K562 (cell line): ENCODE measurements around the gene NIFK. TPM values are rescaled to one million over a fixed set of nuclear protein-coding genes. Genes with fewer than 3 reads are reported as not detected.

ENCODE experiments used
- ATAC-seq: fragments of 200-7000 bp; cut with Tn5 transposase; 3 replicates; pipeline ENCODE4 v1.9.1; 2020; ENCODE audit warnings: moderate library complexity
- Bru-seq: library from RNA; stranded (reverse); fragments of 400-500 nt; gene quantifications from one replicate; lab custom pipeline; 2021; lab: Mats Ljungman, UMichigan
- BruChase-seq, 2 experiments: library from RNA; stranded (reverse); fragments of 400-500 nt; gene quantifications; one replicate each; lab custom pipeline; 2021; lab: Mats Ljungman, UMichigan
- BruUV-seq: library from RNA; stranded (reverse); fragments of 400-500 nt; replicated peaks from 2 replicates; lab custom pipeline; 2021; lab: Mats Ljungman, UMichigan
- CTCF ChIA-PET: fragments of 300-600 bp; formaldehyde crosslinking; extraction: SDS; loops from one replicate; lab custom pipeline; 2021; ENCODE audit warnings: low intra/inter-chr PET ratio; lab: Yijun Ruan, JAX
- POLR2A ChIA-PET: fragments of 300-600, 350-650 bp; sonication (Branson Sonifier 250); formaldehyde crosslinking; extraction: SDS; loops from one replicate; lab custom pipeline; 2021; ENCODE audit warnings: antibody characterized with exemption, inconsistent platforms; lab: Yijun Ruan, JAX
- DNase-seq, 4 experiments: peaks; one replicate each; pipeline versions ENCODE4 v3.0.0 to v3.0.0-alpha.2; 2011 to 2018; ENCODE audit warnings: low spot score in 3 of 4, mixed read lengths in 3 of 4; ENCODE audit errors: extremely low read depth in 1 of 4
- FAIRE-seq: peaks from 2 replicates; lab custom pipeline; 2011; peaks lifted over from hg19 to GRCh38; lab: Jason Lieb, UNC
- H2AFZ ChIP-seq: 2 replicates; pipeline ENCODE4 v1.6.0; 2011; ENCODE audit warnings: low read depth, low read length, control low read depth, inconsistent platforms
- H3K27ac ChIP-seq: fragments of 200-600 bp; 3 replicates; pipeline ENCODE4 v1.8.0; 2011; ENCODE audit warnings: low read depth, mild to moderate bottlenecking, control low read depth, inconsistent platforms, low read length, moderate library complexity, mixed read lengths; ENCODE audit errors: extremely low read depth
- H3K27me3 ChIP-seq, 2 experiments: fragments of 300-600 bp in 1 of 2; 2 replicates in 1 of 2; 3 replicates in 1 of 2; pipeline versions ENCODE4 v1.6.0 to v1.8.0; 2011; ENCODE audit warnings: inconsistent platforms in 2 of 2, low read length in 2 of 2, mild to moderate bottlenecking in 1 of 2, mixed read lengths in 1 of 2, moderate library complexity in 1 of 2; ENCODE audit not compliant: control insufficient read depth in 2 of 2, insufficient read depth in 2 of 2
- H3K36me3 ChIP-seq: fragments of 300-600 bp; 3 replicates; pipeline ENCODE4 v1.8.0; 2011; ENCODE audit warnings: mild to moderate bottlenecking, low read length, inconsistent platforms; ENCODE audit not compliant: control insufficient read depth, insufficient read depth
- H3K4me1 ChIP-seq, 2 experiments: fragments of 200-600 bp in 1 of 2; replicated peaks in 1 of 2; 2 replicates in 1 of 2; 3 replicates in 1 of 2; pipeline versions ENCODE4 v1.5.1 to v1.8.0; 2011; ENCODE audit warnings: inconsistent platforms in 2 of 2, low read length in 2 of 2, mild to moderate bottlenecking in 1 of 2, mixed read lengths in 1 of 2, moderate library complexity in 1 of 2; ENCODE audit not compliant: control insufficient read depth in 2 of 2, insufficient read depth in 2 of 2
- H3K4me2 ChIP-seq: 2 replicates; pipeline ENCODE4 v1.6.1; 2011; ENCODE audit warnings: low read length, control low read depth, inconsistent platforms, mixed read lengths; ENCODE audit not compliant: insufficient read depth
- H3K4me3 ChIP-seq: fragments of 200-600 bp; sonication (generic), shearing (Covaris generic); 2 replicates; pipeline ENCODE4 v1.5.1; 2016; ENCODE audit warnings: control low read depth, inconsistent platforms
- H3K79me2 ChIP-seq: fragments of 200-600 bp; 3 replicates; pipeline ENCODE4 v1.8.0; 2011; ENCODE audit warnings: low read length, inconsistent platforms; ENCODE audit not compliant: control insufficient read depth, insufficient read depth
- H3K9ac ChIP-seq, 2 experiments: 2 replicates each; pipeline versions ENCODE4 v1.6.0 to v1.6.1; 2011; ENCODE audit warnings: low read depth in 2 of 2, low read length in 2 of 2, control low read depth in 1 of 2, inconsistent platforms in 1 of 2, mild to moderate bottlenecking in 1 of 2, mixed read lengths in 1 of 2; ENCODE audit not compliant: insufficient read depth in 1 of 2
- H3K9me1 ChIP-seq: one replicate; pipeline ENCODE4 v1.6.0; 2011; ENCODE audit warnings: inconsistent platforms, mild to moderate bottlenecking, low read length, moderate library complexity; ENCODE audit not compliant: control insufficient read depth, insufficient read depth
- H3K9me3 ChIP-seq: replicated peaks from 2 replicates; pipeline ENCODE4 v1.5.1; 2011; ENCODE audit warnings: low read depth, low read length, inconsistent platforms; ENCODE audit not compliant: control insufficient read depth, insufficient read depth
- H4K20me1 ChIP-seq: replicated peaks from 2 replicates; pipeline ENCODE4 v1.6.1; 2011; ENCODE audit warnings: low read length, inconsistent platforms, mixed read lengths; ENCODE audit not compliant: control insufficient read depth, insufficient read depth
- GATA2 ChIP-seq: sonication (generic); formaldehyde crosslinking; IDR thresholded peaks from 2 replicates; pipeline ENCODE4 v1.4.0; 2020; ENCODE audit warnings: mild to moderate bottlenecking, missing genetic modification reagents
- RBM25 ChIP-seq: fragments of 200-400 bp; formaldehyde crosslinking; IDR thresholded peaks from 2 replicates; pipeline ENCODE4 v1.6.1; 2018; ENCODE audit warnings: low read length, low read depth, moderate library complexity; ENCODE audit not compliant: severe bottlenecking
- SRSF7 ChIP-seq: fragments of 200-400 bp; formaldehyde crosslinking; optimal IDR thresholded peaks from 2 replicates; pipeline ENCODE3; 2017; ENCODE audit warnings: mild to moderate bottlenecking, low read depth, low read length
- XRCC5 ChIP-seq: fragments of 200-400 bp; formaldehyde crosslinking; IDR thresholded peaks from 2 replicates; pipeline ENCODE4 v1.6.1; 2017; ENCODE audit warnings: low read depth, mild to moderate bottlenecking, low read length
- WGBS: fragments of 100-300 bp; shearing (Covaris generic); methylation state at CpG from one replicate; pipeline ENCODE4 v1.1.6; 2016; ENCODE audit warnings: low coverage, mixed read lengths; ENCODE audit not compliant: insufficient coverage; ENCODE audit errors: missing lambda C conversion rate; 5-methylcytosine and 5-hydroxymethylcytosine counted together
- in situ Hi-C: fragments of 300-500 bp; cut with MboI; formaldehyde crosslinking; loops from 4 replicates; pipeline ENCODE4 v1.15.0; 2018; ENCODE audit warnings: inconsistent platforms, mixed read lengths
- intact Hi-C: fragments of 100-400 bp; cut with micrococcal nuclease; formaldehyde crosslinking; loops from 2 replicates; pipeline ENCODE4 v1.14.2; 2022
- long read RNA-seq, 3 experiments: library from polyadenylated mRNA in 2 of 3; library from RNA in 1 of 3; unstranded in 2 of 3; stranded (forward) in 1 of 3; transcript quantifications; one replicate each; pipeline ENCODE4 v2.0.0, GENCODE V29; 2019 to 2022
- polyA minus RNA-seq, 3 experiments: library from RNA; depleted of rRNA, polyadenylated mRNA; stranded (reverse); fragments of >200 nt; gene quantifications; 2 replicates each; pipeline ENCODE4 v1.2.3, GENCODE V29; 2011
- polyA plus RNA-seq, 8 experiments: library from polyadenylated mRNA; depleted of rRNA in 4 of 8; stranded (reverse) in 5 of 8; unstranded in 3 of 8; fragments of >200 nt; fragmentation: Nextera tagmentation in 2 of 8; fragmentation: Illumina TruSeq in 1 of 8; extraction: Ambion mirVana in 2 of 8; extraction: Trizol in 1 of 8; gene quantifications; 2 replicates each; pipeline versions ENCODE4 v1.2.1 to v1.2.3, GENCODE V29; 2011 to 2014; ENCODE audit warnings: inconsistent platforms in 1 of 8, missing spikeins in 1 of 8
- total RNA-seq, 7 experiments: library from RNA; depleted of rRNA in 6 of 7; stranded (reverse); fragments of >200 nt in 6 of 7; fragmentation: Illumina TruSeq in 2 of 7; extraction: Trizol in 2 of 7; gene quantifications; 2 replicates each; pipeline versions ENCODE4 v1.2.1 to v1.2.3, GENCODE V29; 2011 to 2021; ENCODE audit warnings: low replicate concordance in 1 of 7

Gene NIFK
- total RNA-seq (2011; cell fraction: chromatin; rRNA removed; ENCODE audit: low replicate concordance) = 40.5 and 65.8 TPM in 2 replicates
- total RNA-seq (2011; cell fraction: nucleolus; rRNA removed) = 24.2 and 27.4 TPM in 2 replicates
- 31.9 and 45.0 TPM in 2 replicates for total RNA-seq (2011; cell fraction: nucleoplasm; rRNA removed)
- total RNA-seq (2014; rRNA removed) (114 and 123 TPM in 2 replicates), total RNA-seq (2014; rRNA removed; fragmentation: Illumina TruSeq; extraction: Trizol) (183 and 218 TPM in 2 replicates), total RNA-seq (2015; rRNA removed; fragmentation: Illumina TruSeq; extraction: Trizol) (227 and 257 TPM in 2 replicates), total RNA-seq (2021) (126 and 136 TPM in 2 replicates), polyA plus RNA-seq (2011; rRNA removed) (39.6 and 60.2 TPM in 2 replicates), polyA plus RNA-seq (2014; fragmentation: Illumina TruSeq; extraction: Trizol) (237 and 426 TPM in 2 replicates), polyA plus RNA-seq (2014; fragmentation: Nextera tagmentation; extraction: Ambion mirVana) (100 to 1,000 TPM; 191 to 223 TPM), polyA plus RNA-seq (2014; rRNA removed) (92.9 and 137 TPM in 2 replicates), polyA minus RNA-seq (2011; rRNA and poly(A)+ RNA removed) (33.5 and 35.2 TPM in 2 replicates), Bru-seq, nascent RNA (percentile 97 among the genes with signal in this experiment), BruChase-seq, experiment 1, labeled RNA remaining after a 2-hour chase (percentile 95 among the genes with signal in this experiment), BruChase-seq, experiment 2, labeled RNA remaining after a 6-hour chase (percentile 94 among the genes with signal in this experiment)
- polyA plus RNA-seq (2011; cell fraction: cytosol; rRNA removed) = 11.3 and 24.4 TPM in 2 replicates
- polyA plus RNA-seq (2011; cell fraction: nucleus; rRNA removed) = 16.2 and 19.6 TPM in 2 replicates
- polyA plus RNA-seq (2012) = 60.1 and 72.9 TPM in 2 replicates
- polyA minus RNA-seq (2011; cell fraction: cytosol; rRNA and poly(A)+ RNA removed) = 14.6 and 19.8 TPM in 2 replicates
- polyA minus RNA-seq (2011; cell fraction: nucleus; rRNA and poly(A)+ RNA removed) = 13.3 and 18.7 TPM in 2 replicates
- long read RNA-seq, experiment 1, transcript NIFK-206 (4 exons, 663 nt) = minor isoform, 7 of 253 reads
- long read RNA-seq, experiment 1, transcript NIFK-201 (7 exons, 1,734 nt) = major isoform, 217 of 253 reads
- long read RNA-seq, experiment 1, partial matches to known transcripts = 6 of 253 reads
- long read RNA-seq, experiment 1, other reads (novel, unspliced or antisense) = 17 of 253 reads
- long read RNA-seq, experiment 2, transcript NIFK-201 (7 exons, 1,734 nt) = major isoform, 87 of 134 reads
- long read RNA-seq, experiment 2, transcript NIFK-207 (3 exons, 374 nt) = minor isoform, 12 of 134 reads
- long read RNA-seq, experiment 2, partial matches to known transcripts = 6 of 134 reads
- long read RNA-seq, experiment 2, other reads (novel, unspliced or antisense) = 23 of 134 reads
- long read RNA-seq, experiment 3, transcript NIFK-201 (7 exons, 1,734 nt) = major isoform, 65 of 133 reads
- long read RNA-seq, experiment 3, transcript NIFK-205 (4 exons, 1,096 nt) = minor isoform, 50 of 133 reads
- long read RNA-seq, experiment 3, partial matches to known transcripts = 15 of 133 reads
- long read RNA-seq, experiment 3, other reads (novel, unspliced or antisense) = 3 of 133 reads

- BruUV-seq = no TSS peak
- H3K79me2 ChIP-seq = peaks cover 43% of the 10 kb centered on the region
- H3K4me2 ChIP-seq = peak within 1 kb of the TSS; percentile 89
- DNase-seq (peak; percentile 97 to 98 (median 98)), FAIRE-seq (peak; percentile 68), ATAC-seq (peak; percentile 97)
- under 1% methylated on average over 48 of the region's 93 CpGs for WGBS
- in situ Hi-C loops = no loop called here
- H3K4me3 ChIP-seq = peak within 1 kb of the TSS; percentile 92
- no peaks in the 10 kb centered on the region for H3K9me1 ChIP-seq
- intact Hi-C loops = loop anchor here (1.0 to 5.0 kb wide), 2 partner anchors 140 to 204 kb away; partner anchors contain the start of gene RNU4ATAC
- H3K4me1 ChIP-seq = peaks cover 6 to 20% of the 10 kb centered on the region in 2 experiments; a peak in 4 of 5 replicates
- H2AFZ ChIP-seq = peak within 1 kb of the TSS; percentile 90
- peak within 1 kb of the TSS; percentile 96 to 97 for H3K9ac ChIP-seq
- H3K36me3 ChIP-seq = peaks cover 37% of the 10 kb centered on the region
- H3K27me3 ChIP-seq = no peaks in the 10 kb centered on the region
- H4K20me1 ChIP-seq = no peaks in the 10 kb centered on the region
- H3K9me3 ChIP-seq = no peaks in the 10 kb centered on the region
- ChIA-PET POLR2A (interaction anchor here (0.5 to 1.7 kb wide), 6 partner anchors 86 to 380 kb away, joined by 3 to 14 read pairs (median 3); partner anchors contain the start of gene RNU4ATAC), CTCF (no interaction called here)
- H3K27ac ChIP-seq = peak within 1 kb of the TSS; percentile 81
- TF ChIP-seq XRCC5 = 0 out of 2 replicates have a peak, but pooled peaks have one; percentile 41
- no peak for TF ChIP-seq SRSF7
- no peak for TF ChIP-seq RBM25
- no peak for TF ChIP-seq GATA2
These were observed at the start of gene NIFK for GRCh38 chr2:121736462-121737336. Gene NIFK (minus strand): TSS chr2:121736875. CDS start chr2:121736850, 25 bp downstream.
